NCI-H2196 treated with DMSO at 0.1 percent for 48 hours (cell line): ENCODE data around the gene MLH3.

Experiments
- DNase-seq: peaks from one replicate; lab custom pipeline; 2025; ENCODE audit not compliant: unreplicated experiment; lab: John Stamatoyannopoulos, UW

Gene MLH3

GRCh38 chr14:75067212-75067611 is 15.9 kb upstream of the MLH3 start:
- no peak for DNase-seq

- DNase-seq = no peak
Measured at GRCh38 chr14:75066691-75067090, 15.4 kb upstream of the MLH3 start.

GRCh38 chr14:75064205-75064567 is 12.9 kb upstream of the MLH3 start:
- no peak for DNase-seq

- DNase-seq = peak; percentile 81
Measured at GRCh38 chr14:75063491-75064204, 12.4 kb upstream of the MLH3 start, which contains the start of gene ACYP1. Gene ACYP1, minus strand, starts transcription at chr14:75064024. Its CDS starts 471 bp downstream, at chr14:75063553.

GRCh38 chr14:75063013-75063412 is 11.7 kb upstream of the MLH3 start:
- no peak for DNase-seq

GRCh38 chr14:75060420-75060819 is 9.2 kb upstream of the MLH3 start:
- no peak for DNase-seq

GRCh38 chr14:75059642-75060041 is 8.4 kb upstream of the MLH3 start:
- no peak for DNase-seq

- no peak for DNase-seq
Measured at GRCh38 chr14:75054421-75054820, 3.2 kb upstream of the MLH3 start.

- no peak for DNase-seq
Measured at GRCh38 chr14:75053396-75054291, 2.4 kb upstream of the MLH3 start.

GRCh38 chr14:75051556-75051899 is 261 bp upstream of the MLH3 start:
- no peak for DNase-seq

- no peak for DNase-seq
Measured at GRCh38 chr14:75049731-75050201, 1.5 kb downstream of the MLH3 start.

- DNase-seq = no peak
Measured at GRCh38 chr14:75049136-75049535, 2.1 kb downstream of the MLH3 start.

- DNase-seq = no peak
Measured at GRCh38 chr14:75048101-75048500, 3.2 kb downstream of the MLH3 start.

- DNase-seq = no peak
Measured at GRCh38 chr14:75047506-75047905, 3.8 kb downstream of the MLH3 start.

- DNase-seq = no peak
Measured at GRCh38 chr14:75046899-75047298, 4.4 kb downstream of the MLH3 start.

GRCh38 chr14:75046275-75046674 is 5.0 kb downstream of the MLH3 start:
- DNase-seq = no peak

GRCh38 chr14:75044752-75045151 is 6.5 kb downstream of the MLH3 start:
- no peak for DNase-seq

GRCh38 chr14:75044322-75044721 is 6.9 kb downstream of the MLH3 start:
- DNase-seq = no peak

- no peak for DNase-seq
Measured at GRCh38 chr14:75042035-75042434, 9.2 kb downstream of the MLH3 start.

- no peak for DNase-seq
Measured at GRCh38 chr14:75041613-75042012, 9.7 kb downstream of the MLH3 start.

- DNase-seq = no peak
Measured at GRCh38 chr14:75040959-75041358, 10.3 kb downstream of the MLH3 start.

- DNase-seq = no peak
Measured at GRCh38 chr14:75040507-75040906, 10.8 kb downstream of the MLH3 start.
